GM12874 (cell line): Measurements from ENCODE around the gene HSPG2.

ENCODE experiments used
- TF ChIP-seq, protein P1 (sequence below): IDR thresholded peaks from 2 replicates; pipeline ENCODE4 v1.5.1; 2011; ENCODE audit warnings: low read depth, mild to moderate bottlenecking, control low read depth, low read length, moderate library complexity; ENCODE audit not compliant: insufficient read depth

The HSPG2 gene

DNA sequence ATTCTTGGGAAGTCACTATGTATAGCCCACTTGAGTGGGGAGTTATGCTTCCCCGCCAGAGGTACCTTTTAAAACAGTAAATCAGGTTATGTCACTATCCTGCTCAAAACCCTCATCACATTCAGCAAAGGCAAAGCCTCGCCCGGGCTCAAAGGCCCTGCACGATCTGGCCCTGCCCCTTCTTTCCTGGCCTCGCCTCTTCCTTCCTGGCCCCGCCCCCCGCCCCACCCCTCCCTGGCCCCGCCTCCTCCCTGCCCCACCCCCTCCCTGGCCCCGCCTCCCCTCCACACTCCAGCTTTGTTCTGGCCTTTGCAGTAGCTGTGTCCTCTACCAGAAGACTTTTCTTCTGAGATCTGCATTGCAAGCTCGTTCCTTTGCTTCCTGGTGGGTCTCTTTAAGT lies 118.5 kb downstream of the HSPG2 start:
- TF ChIP-seq, protein P1, sequence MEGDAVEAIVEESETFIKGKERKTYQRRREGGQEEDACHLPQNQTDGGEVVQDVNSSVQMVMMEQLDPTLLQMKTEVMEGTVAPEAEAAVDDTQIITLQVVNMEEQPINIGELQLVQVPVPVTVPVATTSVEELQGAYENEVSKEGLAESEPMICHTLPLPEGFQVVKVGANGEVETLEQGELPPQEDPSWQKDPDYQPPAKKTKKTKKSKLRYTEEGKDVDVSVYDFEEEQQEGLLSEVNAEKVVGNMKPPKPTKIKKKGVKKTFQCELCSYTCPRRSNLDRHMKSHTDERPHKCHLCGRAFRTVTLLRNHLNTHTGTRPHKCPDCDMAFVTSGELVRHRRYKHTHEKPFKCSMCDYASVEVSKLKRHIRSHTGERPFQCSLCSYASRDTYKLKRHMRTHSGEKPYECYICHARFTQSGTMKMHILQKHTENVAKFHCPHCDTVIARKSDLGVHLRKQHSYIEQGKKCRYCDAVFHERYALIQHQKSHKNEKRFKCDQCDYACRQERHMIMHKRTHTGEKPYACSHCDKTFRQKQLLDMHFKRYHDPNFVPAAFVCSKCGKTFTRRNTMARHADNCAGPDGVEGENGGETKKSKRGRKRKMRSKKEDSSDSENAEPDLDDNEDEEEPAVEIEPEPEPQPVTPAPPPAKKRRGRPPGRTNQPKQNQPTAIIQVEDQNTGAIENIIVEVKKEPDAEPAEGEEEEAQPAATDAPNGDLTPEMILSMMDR = no peak

DNA sequence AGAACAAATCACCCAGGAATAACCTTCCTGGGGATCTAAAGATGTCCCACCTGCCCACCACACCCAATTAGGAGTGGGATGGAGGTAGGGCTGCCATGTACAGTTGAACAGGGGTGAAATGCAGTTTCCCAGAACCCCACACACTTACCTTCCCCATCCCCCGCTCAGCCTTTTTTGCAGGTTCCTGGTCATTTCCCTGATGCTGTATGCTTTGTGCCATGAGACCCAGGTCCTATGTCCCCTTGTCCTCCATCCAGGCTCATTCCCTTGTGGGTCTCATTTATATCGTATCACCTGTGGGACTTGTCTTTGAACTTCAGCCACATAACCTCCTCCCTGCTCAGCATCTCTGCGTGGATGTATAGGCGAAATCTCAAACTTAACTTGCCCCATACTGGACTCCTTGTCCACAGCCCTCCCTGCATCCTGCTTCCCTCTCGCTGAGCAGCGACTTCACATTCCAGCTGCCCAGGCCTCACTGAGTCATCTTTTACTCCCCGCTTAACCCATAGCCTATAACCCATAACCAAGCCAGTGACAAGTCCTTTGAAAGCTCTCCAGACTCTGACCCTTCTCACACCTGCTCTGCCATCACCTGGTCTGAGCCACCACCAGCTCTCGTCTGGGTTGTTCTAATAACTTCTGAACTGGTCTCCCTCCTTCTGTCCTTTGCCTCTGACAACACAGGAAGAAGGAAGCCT lies 120.4 kb downstream of the HSPG2 start:
- TF ChIP-seq, protein P1 = no peak

DNA sequence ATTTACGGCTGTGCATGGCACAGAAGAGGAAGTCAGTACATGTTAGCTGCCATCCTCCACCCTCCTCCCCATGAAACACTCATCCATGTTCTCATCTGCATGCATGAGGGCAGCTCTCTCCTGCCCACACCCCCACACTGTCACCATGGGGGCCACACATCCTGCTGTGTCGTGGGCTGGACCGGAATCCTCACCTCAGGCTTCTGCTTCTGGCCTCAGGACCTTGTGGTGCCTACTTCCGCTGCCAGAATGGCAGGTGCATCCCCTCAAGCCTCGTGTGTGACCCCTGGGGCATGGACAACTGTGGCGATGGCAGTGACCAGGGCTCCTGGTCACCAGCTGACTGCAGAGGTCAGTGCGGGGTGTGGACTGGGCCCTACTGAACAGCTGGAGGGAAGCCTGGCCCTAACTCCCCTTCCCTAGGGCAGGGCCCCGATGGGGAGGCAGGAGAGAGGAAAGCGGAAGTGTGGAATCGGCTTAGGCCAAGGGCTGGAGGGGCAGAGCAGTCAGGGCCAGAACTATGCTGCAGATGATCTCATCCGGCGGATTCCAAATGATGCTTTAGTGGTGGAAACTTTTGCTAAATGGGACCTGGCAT lies 121.3 kb downstream of the HSPG2 start:
- TF ChIP-seq, protein P1 = no peak

DNA sequence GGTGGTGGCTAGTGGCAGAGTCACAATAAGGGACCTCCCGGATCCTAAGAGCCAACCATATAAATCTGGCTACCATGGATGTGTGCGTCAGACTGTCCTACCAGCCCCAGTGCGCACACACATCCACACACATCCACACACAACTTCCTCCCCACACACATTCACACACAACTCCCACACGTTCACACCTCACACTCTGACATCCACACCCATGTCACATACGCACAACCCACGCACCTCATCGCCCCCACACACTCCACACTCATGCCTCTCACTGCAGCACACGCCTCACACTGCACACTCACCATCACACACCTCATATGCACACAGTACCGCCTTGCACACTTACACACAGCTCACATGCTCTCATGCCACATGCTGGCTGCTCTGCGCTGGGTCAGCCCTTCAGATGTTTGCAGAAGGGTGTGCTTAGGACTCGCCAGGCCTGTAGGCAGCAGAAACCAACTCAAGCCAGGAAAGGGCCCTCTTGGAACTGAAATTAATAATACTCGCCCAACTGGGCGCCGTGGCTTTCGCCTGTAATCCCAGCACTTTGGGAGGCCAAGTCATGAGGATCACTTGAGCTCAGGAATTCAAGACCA lies 122.0 kb downstream of the HSPG2 start:
- TF ChIP-seq, protein P1 = no peak

DNA sequence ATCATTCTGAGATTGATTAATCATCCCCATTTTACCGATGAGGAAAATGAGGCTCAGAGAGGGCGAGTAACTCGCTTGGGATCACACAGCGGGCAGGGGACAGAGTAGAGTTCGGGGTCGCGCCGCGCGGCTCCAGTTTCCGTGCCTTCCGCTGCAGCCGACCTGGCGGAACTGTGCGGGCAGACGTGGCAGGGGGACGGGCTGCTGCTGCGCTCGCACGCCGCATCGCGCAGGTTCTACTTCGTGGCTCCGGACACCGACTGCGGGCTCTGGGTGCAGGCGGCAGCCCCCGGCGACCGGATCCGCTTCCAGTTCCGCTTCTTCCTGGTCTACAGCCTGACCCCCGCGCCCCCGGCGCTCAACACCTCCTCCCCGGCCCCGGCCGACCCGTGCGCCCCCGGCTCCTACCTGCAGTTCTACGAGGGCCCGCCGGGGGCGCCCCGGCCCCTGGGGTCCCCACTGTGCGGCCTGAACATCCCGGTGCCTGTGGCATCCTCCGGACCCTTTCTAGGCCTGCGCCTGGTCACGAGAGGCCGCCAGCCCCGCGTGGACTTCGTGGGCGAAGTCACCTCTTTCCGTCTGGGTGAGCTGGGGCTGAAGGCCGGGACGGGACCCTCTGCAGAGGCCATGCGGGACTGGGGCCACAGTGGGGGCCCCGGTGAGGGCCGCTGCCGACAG lies 122.7 kb downstream of the HSPG2 start:
- TF ChIP-seq, protein P1 = peak; percentile 75

DNA sequence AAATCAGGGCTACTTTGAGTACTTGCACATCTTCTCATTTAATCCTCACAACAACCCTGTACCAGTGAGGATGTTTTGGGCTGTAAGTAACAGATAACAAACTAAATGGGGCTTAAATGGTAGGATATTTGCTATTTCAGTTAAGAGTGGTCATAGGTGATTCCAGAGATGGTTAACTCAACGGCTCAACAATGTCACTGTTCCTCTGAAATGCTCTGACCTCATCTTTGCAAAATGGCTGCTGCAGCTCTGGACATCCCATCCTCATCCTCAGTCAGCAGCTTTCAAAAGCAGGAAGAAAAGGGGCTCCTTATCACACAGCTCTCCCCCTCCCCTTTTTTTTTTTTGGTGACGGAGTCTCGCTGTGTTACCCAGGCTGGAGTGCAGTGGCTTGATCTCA lies 123.6 kb downstream of the HSPG2 start:
- TF ChIP-seq, protein P1 = no peak

DNA sequence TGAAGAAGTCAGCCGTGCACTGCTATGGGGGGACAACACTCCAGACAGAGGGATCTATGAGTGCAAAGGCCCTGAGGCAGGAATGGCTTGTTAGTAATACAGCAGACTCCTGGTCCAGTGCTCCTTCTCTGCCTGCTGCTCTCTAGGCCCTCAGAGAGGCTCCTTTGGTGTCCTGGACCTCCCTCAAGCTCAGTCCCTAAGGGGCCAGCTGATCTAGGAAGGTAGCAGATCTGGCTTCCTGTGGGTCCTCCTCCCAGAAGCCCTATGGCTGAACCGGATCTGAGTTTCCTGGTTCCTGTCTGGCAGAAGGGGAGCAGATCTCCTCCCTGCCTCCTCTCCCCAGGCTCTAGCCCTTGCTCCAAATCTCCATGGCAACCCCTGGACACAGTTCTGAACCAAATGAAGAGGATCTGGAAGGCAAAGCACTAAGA lies 125.2 kb downstream of the HSPG2 start, which contains the start of gene LDLRAD2:
Gene LDLRAD2, plus strand, starts transcription at position 391 of the 431 bp plus-strand sequence. CDS start 187 bp downstream, outside the sequence.
- TF ChIP-seq, protein P1 = no peak
